NCI-H1092 (cell line): Measurements from ENCODE around the gene GMDS.
A peak's percentile ranks its signal among the peaks of the same experiment; 100 is the strongest.

Source experiments
- DNase-seq: peaks from one replicate; lab custom pipeline; 2025; lab: John Stamatoyannopoulos, UW

GMDS gene

DNA sequence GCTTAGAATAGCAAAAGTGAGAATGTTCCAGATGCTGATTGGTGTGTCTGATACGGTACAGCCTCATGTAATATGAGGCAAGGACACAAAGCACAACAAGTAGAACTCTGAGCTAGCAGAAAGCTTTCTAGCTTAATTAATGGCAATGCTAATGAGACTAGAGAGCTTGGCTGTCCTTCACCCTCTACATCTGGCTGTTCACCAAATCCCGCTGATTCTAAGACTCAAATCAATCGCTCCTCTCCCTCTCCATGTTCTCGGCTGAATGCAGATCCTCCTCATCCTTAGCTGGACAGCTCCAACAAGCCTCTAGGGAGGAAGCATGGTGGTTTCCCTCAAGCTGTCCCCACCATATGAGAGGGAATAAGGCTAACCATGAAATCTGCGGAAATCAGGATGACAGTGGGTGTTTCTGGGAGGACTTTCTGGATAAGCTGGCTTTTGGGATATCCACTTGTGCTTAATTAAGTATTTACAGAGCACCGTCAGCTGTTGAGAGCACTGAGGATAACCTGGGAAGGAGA, 506.8 kb downstream of the GMDS start:
- DNase-seq = no peak

DNA sequence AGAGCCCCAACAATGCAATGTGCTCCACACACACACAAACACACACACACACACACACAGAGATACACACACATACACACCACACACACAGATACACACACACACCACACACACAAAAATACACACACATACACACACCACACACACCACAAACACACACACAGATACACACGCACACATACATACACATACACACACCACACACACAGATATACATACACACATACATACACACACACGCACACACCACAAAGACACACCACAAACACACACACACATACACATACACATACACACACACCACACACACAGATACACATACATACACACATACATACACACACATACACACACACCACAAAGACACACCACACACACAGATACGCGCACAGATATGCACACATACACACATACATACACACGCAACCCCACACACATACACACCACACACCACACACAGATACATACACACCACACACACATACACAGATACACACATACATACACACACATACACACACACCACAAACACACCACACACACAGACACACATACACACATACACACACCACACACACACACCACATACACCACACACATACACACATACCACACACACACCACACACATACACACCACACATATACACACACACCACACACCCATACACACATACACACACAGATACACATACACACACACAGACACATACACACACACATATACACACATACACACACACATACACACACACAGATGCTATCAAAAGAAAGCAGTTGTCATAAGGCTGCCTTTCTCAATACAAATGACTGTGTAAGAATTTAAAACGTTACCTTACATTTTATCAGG, 507.7 kb downstream of the GMDS start:
- DNase-seq = no peak

DNA sequence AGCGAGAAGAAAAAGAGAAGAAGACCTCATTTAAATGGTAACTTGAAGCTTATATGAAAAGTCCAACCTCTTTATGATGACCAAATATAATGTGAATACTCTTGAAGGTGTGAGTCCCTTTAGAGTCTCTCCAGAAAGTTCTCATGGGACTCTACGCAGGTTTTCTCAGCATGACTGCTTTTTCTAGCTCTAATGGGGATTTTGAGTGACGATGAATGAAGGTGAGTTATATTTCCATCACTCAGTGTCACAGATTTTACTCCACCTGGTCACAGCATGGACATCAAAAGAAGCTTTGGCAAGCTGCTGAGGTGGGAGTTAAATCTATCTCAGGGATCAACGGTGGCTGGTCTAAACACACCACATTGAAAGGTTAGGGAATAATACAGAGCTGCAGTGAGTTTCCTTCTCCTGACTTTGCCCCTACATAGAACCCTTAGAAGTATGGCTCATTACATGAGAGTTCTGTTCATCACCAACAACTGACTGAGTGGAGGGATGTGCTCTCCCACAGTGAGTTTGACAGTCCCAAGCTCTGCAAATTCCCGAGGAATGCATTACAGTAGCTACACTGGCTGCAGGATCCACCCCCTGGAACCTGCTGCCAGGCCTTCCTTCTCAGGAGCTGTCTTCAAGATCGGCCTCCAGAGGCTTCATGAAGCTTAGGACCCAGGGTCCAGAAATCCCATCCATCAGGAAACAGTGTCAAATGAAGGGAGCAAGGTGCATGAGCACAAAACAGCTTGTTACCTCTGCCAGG, 508.9 kb downstream of the GMDS start:
- DNase-seq = no peak

DNA sequence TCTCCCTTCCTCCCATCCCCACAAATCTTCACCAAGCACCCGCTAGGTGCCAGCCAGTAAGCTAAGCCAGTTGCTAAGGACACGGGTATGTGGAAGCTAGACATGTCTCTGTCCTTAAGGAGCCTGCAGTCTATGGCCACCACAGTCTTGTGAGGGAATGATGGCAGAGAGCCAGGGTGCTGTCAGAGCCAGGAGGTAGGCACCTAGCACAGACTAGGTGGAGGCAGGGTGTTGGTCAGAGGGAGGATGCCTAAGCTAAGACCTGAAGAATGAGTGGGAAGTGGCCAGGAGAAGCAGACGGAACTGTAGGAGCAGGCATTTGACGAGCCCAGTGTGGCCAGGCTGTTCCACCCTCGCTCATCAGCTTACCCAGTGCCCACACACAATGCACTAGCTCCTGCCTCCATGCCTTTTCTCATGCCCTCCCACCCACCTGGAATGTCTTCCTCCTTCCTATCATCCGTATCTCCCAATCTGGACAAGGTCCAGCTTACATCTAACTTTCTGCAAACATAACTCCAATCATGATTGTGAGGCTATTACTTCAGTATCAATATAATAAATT, 510.1 kb downstream of the GMDS start:
- DNase-seq = no peak

DNA sequence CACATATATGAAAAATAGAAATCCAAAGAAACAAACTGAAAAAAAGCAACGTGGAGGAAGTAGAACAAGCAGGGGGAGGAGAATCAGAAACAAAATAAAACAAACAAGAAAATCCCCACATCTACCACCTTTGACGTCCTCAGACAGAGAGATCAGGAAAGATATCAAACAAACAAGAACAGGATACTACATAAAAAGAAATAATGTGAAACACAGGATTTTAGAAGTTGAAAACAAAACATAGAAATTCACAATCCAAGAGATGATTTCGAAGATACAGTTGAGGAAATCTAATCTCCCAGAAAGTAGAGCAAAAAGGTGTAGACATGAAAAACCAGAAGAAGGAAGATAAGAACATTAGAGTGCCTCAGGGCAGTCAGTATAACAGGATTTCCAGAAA, 514.5 kb downstream of the GMDS start:
- no peak for DNase-seq

DNA sequence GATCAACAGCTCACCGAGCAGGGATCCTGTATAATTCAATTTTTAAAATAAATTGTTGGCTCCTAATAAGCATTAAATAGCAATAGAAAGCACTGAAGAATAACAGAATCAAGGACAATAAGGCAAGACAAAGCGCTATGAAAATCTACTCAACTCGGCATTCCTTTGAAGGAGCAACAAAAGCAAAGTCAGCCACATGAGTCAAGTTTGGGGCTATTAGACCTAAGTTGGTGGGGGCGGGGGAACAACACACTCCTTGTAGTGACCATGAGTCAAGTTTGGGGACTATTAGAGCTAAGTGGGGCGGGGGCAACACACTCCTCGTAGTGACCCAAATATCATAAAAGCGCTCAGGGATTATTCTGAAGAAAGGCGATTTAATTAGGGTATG, 515.7 kb downstream of the GMDS start:
- no peak for DNase-seq

DNA sequence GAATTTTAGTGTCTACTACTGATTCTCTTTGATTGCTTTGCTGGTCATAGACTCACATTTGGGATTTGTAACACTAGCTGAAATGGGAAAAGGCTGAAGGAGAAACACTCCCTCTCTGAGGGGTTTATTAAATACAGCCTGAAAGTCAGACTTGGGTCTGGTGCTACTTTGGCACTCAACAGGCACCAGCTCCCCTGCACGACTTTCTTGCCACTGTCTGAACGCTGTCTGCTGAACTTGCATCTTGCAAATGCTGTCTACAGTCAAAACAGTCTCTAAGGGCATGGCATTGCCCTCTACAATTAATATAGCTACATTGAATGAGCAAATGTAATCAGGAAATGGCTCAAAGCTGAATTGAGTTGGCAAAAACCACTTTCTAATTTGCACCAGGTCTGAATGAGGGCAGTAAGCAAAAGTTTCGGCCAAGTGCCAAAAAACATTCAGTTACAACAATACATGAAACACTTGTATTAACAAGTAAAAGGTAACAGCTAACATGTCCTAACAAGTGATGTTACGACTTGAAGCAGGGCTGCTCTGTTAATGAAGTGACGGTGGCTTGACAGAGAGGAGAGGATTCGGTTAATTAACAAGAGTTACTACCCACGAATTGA, 516.2 kb downstream of the GMDS start:
- DNase-seq = no peak

DNA sequence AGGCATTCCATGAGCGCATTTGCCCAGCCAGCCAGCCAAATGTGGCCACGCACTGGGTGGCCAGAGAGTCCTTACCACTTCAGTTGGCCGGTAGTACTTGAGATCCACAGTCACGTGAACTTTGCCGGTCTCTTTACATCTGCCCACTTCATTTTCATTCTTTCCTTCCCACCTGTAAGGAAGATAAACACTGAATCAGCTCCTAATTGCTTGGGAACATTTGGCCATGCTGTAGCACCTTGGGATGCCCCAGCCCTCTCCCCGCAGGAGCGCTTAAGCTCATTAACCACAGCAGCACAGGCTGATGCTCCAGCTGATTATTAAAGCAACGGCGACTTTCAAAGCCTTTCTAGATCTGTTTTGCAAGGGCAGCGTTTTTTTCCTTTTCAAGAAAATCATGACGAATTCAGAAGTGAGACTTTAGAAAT, 519.0 kb downstream of the GMDS start:
- DNase-seq = peak; percentile 4

DNA sequence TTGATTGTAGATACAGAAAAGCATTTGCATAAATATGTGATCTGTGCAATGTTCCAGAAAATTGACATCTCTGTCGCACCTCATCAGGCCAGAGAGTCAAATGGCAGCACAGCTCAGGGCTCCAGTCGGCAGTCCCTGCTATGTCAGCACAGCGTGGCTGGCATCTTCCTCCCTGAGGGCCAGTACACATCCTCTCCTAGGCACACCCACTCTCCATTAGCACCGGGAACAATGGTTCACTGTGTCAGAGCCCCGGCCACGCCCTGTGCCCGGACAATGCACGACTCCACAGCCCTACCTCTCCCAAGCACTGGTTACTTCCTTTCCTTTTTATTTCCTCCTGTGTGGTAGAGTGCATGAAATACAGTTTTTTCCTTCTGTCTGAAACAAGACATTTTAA, 520.8 kb downstream of the GMDS start:
- DNase-seq = peak; percentile 4

DNA sequence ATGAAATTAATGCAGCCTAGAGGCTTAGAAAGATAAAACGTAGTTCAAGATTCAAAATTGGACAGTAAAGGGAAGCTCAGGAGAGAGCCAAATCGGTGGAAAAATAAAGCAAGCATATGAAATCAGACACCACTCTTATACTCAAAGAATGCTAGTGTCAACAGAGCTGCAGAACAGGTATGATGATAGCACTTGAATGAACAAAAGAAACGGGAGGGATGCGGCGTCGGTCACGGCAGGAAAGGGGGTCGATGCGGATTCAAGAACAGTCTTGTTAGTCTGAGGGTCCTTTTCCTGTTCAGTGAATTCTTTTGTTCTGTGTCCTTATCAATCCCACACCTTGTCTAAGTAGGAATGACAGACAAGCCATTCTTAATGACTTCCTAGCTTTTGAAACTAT, 521.3 kb downstream of the GMDS start:
- no peak for DNase-seq

DNA sequence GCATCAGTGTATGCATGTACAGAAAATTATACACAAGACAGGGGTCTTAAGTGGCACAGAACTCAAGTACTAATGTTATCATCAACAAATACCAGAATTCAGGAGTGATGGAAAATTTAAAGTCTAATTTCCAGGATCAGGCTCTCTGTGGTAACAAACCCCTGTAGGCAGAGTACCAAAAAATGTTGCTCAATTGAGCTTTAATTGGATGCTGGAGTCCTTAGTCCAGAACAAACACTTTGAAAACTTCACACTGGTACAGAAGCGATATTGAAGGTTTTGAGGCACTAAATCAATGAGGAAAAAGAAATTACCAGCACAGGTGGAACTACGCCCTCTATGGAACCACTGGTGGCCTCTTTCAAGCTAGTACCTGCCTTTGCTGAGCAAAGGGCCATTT, 522.6 kb downstream of the GMDS start:
- DNase-seq = no peak

DNA sequence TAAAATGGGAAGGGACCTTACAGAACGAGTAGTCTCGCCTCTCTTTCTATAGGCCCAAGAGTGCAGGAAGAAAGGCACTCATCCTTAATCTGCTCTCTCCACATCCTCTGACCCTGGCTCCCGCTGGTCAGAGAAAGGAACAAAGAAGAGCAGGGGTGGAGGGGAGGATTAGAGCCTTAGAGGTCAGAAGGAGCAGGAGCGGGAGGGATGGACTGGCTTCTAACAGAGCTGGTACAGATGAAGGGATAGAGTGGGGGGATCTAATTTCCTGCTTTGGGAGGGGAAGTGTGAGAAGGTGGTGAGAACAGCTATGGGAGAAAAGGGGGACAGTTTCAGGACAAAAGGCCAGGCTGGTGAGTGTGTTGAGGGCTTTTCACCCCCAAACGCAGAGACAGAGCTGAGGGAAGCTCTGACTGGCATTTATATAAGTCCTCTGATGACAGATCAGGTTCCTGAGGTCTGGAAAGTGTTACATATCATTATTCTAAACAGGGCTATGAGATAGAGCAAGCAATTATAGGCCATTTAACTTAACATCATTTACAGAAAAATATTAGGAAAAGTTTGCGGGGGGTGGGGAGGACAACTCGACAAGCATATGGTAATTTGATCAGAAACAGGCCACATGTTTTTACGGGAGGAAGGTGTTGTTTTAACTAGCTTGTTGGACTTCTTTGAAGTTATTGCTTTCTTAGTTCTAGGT, 524.6 kb downstream of the GMDS start:
- no peak for DNase-seq

DNA sequence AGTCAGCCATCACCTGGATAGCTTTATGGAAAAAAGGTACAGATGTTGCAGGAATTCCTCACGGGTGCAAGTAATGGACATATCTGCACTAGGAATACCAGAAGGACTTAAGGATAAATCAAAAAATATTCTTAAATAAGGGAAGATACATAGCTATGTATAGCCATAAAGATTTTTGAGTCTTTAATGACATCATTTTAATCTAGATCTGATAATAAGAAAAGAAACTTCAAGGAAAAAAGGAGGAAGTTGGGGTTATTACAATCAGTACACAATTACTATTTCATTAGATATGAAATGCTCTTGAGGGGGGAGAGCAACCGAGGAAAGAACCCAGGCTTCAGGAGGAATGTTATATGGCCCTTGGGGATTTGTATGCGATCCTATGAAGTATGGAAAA, 525.5 kb downstream of the GMDS start:
- no peak for DNase-seq

DNA sequence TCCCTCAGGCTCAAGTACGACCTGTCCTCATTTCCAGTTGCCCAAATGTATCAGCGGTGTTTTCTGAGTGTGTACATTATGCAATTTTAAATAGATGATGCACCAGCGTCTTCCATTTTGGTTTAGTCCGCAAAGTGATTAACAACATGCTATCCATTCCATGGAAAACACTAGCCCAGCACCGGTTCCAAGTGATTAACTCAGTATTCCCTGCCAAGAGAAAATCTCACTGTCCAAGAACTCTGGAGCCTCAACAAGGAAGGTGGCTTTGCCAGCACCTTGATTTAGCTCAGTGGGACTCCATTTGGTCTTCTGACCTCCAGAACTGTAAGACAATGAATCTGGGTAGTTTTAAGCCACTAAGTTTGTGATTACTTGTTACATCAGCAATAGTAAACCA, 528.5 kb downstream of the GMDS start:
- no peak for DNase-seq

DNA sequence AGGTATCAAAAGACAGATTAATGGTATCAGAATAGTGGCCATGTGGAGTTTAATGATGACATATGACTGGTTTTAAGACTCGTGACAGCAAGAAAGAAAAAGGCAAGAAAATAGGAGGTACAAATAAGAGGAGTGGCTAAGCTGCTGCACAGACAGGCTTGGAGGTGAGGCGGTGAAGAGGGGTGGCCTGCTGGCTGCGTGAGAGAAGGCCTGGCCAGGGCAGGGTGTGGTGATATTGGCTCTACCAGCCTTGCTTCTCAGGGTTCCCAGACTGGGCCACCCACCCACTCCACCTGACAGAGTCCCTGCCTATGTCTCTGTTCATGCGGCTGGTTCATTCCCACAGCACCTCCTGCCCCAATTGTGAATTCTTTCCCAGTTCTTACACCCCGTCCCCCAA, 529.0 kb downstream of the GMDS start:
- DNase-seq = no peak

DNA sequence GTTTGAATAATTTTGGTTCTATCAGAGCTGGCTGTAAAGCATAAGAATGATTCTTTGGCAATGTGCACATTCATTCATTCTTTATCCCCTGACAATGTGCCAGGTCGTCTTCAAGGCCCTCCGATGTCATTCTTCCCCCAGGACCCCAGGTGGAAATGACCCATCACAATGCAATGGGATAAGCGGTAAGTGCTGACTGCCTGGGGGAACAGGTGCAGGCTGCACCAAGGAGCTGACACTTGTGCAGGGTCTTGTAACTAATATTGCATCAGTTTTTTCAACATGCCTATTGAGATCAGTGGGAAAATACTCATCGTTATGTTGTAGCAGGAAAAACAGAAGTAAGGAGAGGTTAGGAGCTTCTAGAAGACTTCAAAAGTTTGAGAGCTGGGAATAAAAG, 530.1 kb downstream of the GMDS start:
- DNase-seq = no peak

DNA sequence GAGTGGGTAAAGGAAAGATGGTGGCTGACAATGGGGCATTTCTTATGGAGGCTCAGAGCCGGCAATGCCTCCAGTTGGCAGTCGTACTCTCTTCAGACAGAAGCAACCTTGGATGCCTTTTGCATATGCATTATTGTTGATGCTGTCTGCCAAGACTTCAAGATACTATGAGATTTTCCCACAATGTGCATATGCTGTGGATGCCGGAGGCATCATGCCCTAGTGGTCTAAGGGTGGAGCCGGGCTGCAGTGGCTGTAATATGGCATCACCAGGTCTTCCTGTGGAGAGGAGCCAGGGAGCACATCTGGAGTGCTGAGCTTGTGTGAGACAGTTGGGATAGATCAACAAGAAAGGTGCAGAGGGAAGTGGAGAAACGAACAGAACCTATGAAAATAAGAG, 530.8 kb downstream of the GMDS start:
- DNase-seq = no peak

DNA sequence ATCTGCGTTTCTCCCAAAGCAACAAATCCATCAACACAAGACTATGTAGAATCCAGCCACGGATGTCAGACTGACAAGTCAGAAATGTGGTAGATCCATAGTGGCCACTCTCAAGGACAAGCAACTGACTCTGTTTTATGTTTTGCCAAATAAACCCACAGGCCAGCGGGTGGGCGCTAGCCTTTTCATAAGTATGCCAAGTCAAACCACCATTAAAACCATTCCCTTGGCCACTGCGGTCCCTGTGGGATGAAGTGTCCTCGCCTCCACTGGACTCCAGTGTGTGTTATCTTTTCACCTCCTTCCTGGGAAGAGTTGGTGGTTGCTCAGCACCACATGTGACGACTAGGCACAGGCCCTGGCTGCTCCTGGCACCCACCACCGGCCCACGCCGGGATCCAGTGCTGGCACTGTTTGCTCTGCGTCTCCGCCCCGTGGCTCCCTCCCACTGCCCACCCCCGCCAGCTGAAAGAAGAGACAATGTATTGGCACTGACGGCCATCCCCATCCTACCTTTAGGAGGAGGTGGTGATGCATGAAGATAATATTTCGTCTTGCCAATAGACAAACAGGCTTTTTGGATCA, 532.3 kb downstream of the GMDS start:
- no peak for DNase-seq

DNA sequence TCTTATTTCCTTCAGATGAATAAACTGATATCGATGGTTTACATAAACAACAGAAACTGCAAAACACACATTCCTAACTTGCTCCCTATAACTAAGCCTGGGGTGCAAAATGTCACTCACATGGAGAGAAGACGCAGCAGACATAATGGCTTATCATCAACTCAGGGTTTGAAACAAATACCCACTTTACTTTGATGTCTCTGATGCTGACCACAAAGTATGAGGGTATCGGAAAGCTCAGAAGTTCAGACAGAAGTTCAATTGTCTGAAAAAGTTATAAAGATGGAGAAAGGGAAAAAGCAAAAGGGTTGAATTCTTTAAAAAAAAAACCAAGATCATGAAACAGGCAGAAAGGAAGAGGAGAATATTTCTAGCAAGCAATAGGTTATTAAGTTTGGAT, 533.0 kb downstream of the GMDS start:
- DNase-seq = no peak

DNA sequence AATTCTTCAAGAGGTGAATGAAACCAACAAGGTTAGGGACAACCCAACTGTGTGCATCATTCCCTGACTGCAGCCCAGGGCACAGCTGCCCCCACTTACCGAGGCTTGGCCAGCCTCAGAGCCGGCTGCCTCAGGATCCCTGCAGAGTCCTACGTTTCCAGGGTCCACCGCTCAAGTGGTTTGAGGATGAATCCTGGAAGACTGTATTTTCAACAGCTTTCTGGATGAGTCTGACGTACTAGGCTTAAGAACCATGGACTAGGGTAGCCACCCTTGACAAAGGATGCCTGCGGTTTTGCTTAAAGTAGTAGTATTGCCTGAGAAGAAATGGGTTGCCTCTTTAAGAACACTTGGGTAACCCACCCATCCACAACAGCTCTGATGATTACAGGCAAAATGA, 534.3 kb downstream of the GMDS start:
- DNase-seq = no peak

DNA sequence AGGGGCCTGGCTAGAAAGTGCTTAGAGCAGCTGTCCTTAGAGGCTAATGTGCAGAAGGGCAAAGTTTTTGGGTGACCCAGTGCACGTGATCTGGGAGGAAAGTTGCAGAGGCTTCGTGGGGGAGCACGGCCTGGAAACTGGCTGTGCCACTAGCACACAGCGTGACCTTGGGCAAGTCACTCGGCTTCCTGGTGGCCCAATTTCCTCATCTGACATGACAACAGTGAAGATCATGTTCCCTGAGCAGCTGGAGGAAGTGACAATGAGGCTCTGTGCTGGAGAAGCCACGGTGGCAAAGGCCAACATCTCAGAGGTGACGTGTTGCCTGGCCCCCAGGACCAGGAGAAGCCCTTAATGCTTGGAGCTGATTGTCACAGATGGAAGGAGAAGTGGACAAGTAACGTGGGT, 536.2 kb downstream of the GMDS start:
- no peak for DNase-seq

DNA sequence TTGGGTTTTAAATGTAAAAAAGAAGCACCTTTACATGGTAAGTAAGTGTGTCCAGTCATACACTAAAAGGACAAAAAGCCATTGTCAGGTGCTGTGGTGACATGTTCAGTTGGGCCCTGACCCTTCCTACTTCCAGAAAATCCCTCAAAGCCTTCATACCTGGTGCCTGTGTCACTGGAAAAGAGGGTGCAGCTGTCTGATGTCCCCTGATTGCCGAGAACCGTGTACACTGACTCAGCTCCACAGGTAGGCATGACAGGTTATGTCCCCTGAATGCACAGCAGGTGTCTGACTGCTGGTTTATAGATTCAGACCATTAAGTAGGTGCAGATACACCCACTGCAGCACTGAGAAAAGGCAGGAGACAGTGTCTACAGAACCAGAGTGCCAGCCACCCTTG, 536.6 kb downstream of the GMDS start:
- no peak for DNase-seq
